ENCODE data around the gene PTHLH.

The PTHLH gene

GRCh38 chr12:27934276-27934675 lies 38.3 kb downstream of the PTHLH start:
- DNase-seq, result no peak

GRCh38 chr12:27931390-27931789 lies 41.1 kb downstream of the PTHLH start:
- no peak for DNase-seq

GRCh38 chr12:27927347-27927746 lies 45.2 kb downstream of the PTHLH start:
- no peak for DNase-seq

DNA sequence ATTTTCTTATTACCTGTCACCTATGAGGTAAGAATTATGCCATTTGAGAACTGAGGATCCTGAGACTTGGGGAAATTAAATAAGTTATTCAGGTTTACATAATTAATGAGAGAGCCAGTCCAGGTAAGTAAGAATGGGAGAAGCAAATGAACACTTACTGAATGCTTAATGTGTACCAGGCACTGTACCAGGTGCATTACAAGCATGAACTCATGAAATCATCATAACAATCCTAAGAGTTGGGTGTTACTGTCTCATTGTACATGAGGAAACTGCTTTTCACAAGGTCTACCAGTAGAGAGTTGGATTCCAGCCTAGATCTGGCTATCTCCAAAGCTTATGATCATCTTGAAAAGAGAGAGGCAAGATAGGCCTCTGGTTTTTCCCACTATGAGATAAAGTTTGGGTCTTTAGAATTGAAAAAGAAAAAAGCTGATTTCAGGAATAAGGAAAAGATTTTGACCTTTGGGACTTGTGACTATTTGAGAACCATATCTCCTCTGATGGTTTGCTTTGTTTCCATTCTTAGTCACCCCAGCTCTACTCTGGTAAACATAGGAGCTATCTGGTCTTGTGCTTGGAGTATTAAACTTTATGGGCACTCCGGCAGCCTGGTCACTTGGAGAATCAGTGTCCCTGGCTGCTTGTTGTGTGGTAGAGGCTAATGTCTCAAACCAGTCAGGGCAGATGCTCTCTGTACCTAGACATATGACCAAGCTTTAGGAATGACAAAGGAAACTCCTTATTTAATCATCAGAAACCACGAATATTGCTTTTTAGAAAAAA lies 48.0 kb downstream of the PTHLH start:
- no peak for DNase-seq

DNA sequence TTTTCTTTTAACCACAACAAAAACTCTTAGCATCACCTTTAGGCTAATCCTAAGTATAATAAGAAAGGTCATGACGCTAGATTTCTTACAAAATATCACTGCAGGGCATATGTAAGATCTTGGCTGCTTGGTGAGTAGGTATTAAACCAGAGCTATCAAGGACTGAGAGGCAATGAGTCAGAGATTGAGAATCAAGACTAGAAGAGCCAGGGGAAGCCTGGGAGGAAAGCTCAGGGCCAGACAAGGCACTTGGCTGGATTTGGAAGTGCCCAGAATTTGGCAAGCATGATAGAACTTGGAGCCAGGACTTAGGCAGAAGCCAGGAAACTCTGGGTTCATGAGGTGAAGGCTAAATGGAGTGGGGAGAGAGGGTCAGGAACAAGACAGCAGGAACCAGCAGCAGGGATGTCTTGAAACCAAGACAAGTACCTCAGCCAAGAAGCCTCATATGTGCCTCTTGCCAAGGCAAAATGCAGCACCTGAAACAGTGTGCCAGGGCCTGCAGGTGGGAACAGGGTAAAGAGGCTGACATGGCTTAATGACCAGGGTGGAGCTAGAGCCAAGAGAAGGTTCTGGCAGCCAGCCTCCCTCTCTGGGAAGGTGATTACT lies 49.9 kb downstream of the PTHLH start:
- no peak for DNase-seq

- DNase-seq, result no peak
Measured at GRCh38 chr12:27919671-27920235, 52.8 kb downstream of the PTHLH start.

GRCh38 chr12:27915536-27915935 lies 57.0 kb downstream of the PTHLH start:
- no peak for DNase-seq

GRCh38 chr12:27915021-27915420 lies 57.5 kb downstream of the PTHLH start:
- DNase-seq, result no peak

GRCh38 chr12:27913999-27914614 lies 58.4 kb downstream of the PTHLH start:
- no peak for DNase-seq

GRCh38 chr12:27911397-27911796 lies 61.1 kb downstream of the PTHLH start:
- DNase-seq, result no peak
